Measurements from ENCODE around the gene PPP1R9A.

DNA sequence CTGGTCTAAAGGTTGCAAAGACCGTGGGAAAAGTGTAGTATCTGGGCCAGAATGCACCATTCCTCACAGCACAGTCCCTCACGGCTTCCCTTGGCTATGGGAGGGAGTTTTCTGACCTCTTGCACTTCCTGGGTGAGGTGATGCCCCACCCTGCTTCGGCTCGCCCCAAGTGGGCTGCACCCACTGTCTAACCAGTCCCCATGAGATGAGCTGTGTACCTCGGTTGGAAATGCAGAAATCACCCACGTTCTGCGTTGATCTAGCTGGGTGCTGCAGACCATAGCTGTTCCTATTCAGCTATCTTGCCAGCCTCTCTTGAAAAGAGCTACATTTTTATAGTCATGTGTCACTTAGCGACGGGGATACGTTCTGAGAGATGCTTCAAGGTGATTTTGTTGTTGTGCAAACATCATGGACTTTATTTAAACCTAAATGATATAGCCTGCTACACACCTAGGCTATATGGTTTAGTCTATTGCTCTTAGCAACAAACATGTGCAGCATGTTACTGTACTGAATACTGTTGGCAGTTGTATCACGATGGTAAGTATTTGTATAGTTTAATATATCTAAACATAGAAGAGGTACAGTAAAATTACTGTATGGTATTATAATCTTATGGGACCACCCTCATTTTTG lies 120.0 kb downstream of the PPP1R9A start:
- no peak for TF ChIP-seq POLR2AphosphoS5 (IDR thresholded peaks at IDR 0.05)
- TF ChIP-seq, protein P1, sequence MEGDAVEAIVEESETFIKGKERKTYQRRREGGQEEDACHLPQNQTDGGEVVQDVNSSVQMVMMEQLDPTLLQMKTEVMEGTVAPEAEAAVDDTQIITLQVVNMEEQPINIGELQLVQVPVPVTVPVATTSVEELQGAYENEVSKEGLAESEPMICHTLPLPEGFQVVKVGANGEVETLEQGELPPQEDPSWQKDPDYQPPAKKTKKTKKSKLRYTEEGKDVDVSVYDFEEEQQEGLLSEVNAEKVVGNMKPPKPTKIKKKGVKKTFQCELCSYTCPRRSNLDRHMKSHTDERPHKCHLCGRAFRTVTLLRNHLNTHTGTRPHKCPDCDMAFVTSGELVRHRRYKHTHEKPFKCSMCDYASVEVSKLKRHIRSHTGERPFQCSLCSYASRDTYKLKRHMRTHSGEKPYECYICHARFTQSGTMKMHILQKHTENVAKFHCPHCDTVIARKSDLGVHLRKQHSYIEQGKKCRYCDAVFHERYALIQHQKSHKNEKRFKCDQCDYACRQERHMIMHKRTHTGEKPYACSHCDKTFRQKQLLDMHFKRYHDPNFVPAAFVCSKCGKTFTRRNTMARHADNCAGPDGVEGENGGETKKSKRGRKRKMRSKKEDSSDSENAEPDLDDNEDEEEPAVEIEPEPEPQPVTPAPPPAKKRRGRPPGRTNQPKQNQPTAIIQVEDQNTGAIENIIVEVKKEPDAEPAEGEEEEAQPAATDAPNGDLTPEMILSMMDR (IDR thresholded peaks at IDR 0.05): no peak
